Stimulated activated CD8-positive, alpha-beta memory T cell treated with anti-CD3 and anti-CD28 coated beads, Interleukin-4, amount 100 ng/mL, for 4 hours (primary cell): ENCODE data around the gene CLEC4F.
A peak's percentile ranks its signal among the peaks of the same experiment; 100 is the strongest.

Source experiments
- DNase-seq, 2 donors: peaks; one replicate each; pipeline ENCODE4 v3.0.0-alpha.2; 2020; ENCODE audit warnings: low read depth in 2 of 2, low spot score in 1 of 2

Gene CLEC4F, protein sequence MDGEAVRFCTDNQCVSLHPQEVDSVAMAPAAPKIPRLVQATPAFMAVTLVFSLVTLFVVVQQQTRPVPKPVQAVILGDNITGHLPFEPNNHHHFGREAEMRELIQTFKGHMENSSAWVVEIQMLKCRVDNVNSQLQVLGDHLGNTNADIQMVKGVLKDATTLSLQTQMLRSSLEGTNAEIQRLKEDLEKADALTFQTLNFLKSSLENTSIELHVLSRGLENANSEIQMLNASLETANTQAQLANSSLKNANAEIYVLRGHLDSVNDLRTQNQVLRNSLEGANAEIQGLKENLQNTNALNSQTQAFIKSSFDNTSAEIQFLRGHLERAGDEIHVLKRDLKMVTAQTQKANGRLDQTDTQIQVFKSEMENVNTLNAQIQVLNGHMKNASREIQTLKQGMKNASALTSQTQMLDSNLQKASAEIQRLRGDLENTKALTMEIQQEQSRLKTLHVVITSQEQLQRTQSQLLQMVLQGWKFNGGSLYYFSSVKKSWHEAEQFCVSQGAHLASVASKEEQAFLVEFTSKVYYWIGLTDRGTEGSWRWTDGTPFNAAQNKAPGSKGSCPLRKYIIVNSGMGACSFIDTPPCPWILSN

DNA sequence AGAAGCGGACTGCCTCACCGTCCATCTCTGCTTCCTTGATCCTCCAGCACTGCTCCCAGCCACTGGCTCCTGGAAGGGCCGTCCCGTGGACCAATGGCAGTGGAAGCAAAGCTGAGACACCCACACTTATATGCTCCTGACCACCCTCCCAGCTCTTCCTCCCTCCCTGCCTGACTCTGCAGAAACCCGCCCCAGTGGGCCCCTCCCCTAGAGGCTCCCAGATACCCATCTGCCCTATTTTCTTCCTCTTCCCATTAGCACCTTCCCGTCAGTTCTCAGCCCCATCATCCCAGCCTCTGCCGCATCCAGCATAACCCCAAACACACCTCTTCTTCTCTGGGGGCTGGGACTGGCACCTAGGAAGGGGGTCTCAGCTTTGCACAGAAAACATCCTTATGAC lies at the start of gene CLEC4F:
CLEC4F (minus strand) TSS at position 101 of the 400 bp plus-strand sequence; CDS start at position 25, 76 bp downstream.
- no peak for DNase-seq

DNA sequence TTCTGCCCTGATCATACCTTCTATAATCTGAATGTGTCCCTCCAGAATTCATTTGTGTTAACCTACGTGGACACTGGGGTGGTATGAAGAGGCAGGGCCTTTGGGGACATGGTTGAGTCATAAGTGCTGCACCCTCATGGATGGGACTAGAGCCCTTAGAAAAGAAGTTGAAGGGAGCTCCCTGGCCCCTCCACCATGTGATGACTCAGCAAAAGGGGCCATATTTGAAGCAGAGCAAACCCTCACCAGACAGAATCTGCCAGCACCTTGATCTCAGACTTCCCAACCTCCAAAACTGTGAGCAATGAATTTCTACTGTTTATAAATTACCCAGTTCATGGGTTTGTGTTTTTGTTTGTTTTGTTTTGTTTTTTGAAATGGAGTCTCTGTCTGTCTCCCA lies 48.6 kb upstream of the CLEC4F start:
- DNase-seq, result no peak

DNA sequence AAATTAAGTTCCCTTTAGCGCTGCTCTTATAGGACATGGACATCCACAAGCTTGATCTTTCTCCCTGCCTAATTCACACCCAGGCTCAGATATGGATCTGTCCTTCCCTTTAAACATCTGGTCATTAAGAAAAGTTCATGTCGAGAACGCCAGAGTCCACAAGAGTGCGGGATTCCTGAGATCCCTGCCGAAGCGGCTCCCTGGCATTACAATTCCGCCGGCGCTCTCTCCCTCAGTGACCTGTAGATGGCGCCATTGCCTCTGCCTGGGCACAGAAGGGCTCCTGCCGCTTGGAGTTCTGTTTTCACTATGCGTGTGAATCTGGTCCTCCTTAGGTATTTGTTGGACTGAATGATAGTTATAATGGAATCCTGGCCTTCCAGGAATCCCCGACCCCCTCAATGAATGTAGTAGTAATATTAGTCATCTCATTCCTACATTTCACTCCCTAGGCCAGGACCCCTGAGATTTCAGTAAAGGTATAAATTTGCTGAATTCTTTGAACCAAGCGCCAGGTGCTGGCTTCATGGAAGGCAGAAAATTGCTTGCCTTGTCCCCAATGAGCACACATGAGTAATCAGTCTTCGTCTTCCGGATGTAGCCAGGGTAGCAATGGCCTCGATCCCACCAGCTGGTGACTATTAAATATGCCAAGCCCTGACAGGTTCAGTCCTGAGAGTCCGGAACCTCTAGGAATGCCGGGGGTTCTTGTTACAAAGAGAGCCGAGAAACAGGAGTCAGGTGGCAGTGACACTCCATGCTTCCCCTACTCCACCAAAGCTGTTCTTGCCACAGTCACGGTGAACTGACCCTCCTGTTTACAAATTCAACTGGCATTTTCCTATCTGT lies 41.6 kb upstream of the CLEC4F start:
- peak; percentile 41 to 42 for DNase-seq

DNA sequence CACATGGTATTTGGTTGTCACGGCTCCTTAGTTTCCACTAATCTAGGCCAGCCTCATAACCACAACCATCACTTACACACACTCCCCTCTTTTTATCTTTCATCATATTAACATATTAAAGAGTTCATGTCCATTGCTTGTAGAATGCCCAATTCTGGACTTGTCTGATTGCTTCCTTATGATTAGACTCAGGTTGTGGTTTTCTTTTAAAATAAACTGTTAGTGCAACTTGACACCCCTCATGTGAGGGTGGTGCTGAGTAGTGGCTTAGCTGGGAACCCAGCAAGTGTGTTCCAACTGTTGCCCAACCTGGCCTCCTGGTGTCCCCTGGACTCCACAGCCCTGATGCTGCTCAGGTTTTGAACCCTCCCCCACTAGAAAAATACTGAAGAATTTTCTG lies 35.3 kb upstream of the CLEC4F start:
- no peak for DNase-seq

DNA sequence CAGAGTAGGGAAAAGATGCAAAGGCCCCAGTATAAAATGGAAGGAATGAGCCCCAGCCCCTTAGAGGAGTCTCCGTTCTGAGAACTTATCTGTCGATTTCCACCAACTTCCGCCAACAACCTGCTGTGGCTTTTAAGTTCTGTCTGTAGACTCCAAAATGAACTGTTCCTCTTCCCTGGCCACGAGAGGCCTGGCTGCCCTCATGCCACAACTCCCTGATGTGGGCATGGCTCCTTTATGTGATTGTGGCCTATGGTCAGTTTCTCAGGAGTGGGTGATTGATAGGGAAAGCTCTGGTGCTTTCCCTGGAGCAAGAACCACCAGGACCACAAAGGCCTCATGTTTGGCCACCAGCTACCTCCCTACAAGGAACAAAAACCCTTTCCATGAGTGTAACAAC lies 34.0 kb upstream of the CLEC4F start:
- DNase-seq, result no peak

DNA sequence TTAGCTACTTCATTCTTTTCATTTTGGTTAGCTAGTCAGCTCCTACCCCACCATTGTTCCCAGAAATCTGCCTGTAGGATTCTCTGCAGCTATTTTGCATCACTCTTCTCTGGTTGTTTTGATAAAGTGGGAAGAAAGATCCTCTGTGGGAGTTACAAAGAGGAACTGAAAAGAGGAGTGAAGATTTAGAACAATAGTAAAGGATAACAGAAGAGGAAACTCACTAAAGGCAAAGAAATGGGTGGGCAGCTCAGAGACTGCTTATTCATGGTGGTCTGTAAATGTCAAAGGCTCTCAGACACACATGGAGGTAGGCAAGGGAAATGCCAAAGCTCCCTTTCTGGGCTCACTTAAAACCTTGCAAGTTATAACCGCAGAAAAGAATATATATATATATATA lies 32.4 kb upstream of the CLEC4F start:
- DNase-seq, result no peak

DNA sequence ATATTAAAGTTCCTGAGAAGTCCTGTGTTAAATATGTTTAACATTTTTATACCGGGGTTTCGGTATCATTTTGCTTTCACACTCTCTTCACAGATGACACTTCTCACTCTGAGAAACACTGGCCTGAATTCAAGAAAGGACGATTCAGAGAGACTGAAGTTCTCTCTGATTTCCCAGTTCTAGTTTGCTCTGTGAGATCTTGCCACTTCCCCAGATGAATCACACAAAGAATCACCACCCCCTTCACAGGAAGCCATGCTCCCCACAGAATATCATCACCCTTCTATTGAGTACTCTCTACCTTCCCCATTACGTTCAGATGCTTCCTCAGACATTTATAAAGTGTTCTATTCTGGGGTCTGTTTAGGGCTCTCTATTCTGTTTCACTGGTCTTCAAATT lies 31.3 kb upstream of the CLEC4F start:
- peak in 1 of 2 donors; percentile 9 for DNase-seq

DNA sequence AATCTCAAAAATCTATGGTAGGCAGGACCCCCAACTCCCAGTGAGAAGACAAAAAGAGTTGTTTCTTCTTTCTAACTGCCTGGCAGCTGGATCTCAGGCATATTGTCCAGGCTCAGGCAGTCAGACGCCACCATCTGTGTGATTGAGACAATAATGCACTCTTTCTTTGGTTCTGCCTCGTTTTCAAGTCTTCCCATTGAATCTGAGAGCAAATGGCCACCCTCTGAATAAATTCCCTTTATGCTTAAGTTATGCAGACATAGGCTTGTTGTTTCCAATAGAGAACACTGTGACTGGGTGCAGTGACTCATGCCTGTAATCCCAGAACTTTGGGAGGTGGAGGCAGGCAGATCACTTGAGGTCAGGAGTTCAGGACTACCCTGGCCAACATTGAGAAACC lies 30.5 kb upstream of the CLEC4F start:
- DNase-seq, result no peak

DNA sequence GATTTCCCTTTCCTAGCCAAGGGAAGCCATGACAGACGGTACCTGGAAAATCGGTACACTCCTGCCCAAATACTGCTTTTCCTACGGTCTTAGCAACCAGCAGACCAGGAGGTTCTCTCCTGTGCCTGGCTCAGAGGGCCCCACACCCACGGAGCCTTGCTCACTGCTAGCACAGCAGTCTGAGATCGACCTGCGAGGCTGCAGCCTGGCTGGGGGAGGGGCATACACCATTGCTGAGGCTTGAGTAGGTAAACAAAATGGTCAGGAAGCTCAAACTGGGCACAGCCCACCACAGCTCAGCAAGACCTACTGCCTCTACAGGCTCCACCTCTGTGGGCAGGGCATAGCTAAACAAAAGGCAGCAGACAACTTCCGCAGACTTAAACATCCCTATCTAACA lies 22.0 kb upstream of the CLEC4F start:
- no peak for DNase-seq

DNA sequence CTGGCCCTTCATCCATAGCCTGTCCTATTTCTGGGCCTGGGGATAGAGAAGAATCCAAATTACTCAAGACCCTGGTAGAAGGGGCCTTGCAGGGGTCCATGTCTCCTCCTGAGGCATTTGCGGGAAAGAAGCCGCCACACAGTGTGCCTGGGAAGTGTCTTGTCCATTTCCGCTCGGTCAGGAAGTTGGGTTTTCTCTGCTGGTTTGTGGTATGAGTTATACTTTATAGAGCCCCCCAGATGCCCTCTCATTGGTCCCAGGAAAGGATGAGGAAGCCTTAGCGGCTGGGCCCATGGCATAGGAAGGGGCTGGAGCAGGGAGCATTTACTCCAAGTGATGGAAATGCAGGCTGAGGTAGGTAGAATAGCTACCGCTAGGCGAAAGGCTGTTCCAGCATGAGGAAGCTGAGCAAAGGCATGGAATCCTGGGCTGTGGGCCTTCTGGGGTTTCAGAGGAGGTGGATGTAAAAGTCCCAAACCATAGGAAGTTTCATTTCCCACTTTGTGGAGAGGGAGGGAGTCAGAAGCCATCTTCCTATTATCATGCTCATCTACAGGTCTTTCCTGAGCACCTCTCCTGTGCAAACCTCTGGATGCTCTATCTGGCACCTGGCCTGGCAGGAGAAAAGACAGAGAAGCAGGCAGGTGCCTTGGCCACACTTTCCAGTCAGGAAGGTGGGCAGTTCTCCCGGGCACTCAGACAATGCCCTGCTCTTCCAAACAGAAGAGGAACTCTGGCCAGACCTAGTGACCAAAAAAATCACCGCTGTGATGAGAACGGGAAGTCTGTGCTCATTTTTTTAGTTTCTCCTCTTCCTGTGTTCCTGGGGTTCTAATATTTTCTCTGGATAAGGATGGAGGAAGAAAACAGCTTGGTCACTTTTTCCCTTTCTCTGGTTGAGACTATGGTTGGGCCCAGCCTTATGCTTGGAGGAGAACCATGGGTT lies 17.9 kb upstream of the CLEC4F start:
- DNase-seq, result no peak

DNA sequence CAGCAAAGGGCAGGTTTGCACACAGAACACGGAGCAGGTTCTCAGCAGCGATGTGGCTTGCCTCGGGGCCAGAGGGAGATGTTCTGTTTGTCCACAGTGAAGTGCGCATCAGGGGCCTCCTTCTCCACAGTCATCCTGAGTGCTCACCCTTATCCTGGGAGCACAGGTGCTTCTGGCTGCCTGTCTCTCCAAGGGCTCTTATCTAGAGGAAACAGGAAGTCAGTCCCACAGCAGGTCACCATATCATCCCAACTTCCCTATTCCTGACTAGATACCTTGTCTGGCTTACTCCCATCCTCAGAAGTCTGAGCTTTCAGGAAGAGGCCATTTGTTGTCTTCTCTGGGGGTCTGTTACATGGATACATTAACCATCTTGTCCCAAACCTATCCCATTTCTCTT lies 15.2 kb upstream of the CLEC4F start, which contains the start of gene CD207:
CD207 (minus strand) TSS at position 174 of the 400 bp plus-strand sequence; CDS start at position 134, 40 bp downstream.
- DNase-seq, result no peak

DNA sequence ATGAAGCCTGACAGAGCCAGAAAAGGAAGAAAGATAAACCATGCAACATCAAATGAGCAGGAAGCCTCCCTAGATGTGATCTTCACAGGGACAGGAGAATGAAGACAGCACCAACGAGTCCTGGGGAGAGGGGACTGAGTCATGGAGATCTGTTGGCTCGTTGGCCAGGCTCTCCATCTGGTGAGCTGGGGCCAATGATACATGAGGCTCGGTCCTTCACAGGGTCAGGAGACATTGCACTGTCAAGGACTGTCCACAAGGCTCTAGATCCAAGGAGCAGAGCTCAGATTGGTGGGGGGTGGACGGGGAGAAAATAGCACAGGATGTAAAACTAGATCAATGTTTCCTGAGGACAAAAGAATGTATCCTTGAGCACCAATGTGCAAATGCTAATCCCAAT lies 14.5 kb upstream of the CLEC4F start:
- DNase-seq, result no peak

DNA sequence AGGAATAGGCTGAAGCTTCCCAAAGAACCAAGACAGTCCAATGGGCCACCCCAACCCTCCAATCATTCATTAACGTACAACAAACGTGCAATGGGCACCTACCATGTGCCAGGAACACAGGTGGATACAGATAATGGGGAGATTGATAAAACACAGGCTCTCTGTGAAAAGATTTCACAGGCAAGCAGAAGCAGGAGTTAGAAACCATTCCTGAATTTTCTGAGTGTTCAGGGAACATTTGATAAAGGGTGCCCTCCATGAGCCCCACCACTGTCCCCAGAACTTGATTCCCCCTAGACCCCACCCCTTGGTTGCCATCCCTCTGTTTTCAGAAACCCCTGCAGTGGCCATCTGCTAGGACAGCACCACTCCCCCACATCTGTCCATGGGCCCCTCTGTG lies 13.7 kb upstream of the CLEC4F start:
- DNase-seq, result no peak

DNA sequence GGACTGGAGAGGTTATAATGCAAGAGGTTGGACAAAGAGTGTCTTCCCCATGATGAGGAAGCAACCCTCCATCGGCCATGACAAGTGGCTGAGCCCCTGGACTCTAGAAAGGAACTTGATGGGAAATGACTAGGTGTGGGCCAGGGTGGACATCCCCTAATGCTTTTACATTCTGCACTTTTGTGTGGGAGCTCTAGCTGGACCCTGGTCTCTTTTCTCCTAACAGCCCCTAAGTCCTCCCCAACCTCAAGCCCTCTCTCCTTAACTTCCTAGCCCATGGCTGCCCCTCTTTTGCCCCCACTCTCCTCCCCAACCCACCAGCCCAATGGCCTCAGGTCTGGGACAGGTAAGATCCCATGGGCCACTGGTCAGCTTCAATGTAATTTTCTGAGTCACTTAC lies 12.8 kb upstream of the CLEC4F start:
- no peak for DNase-seq

DNA sequence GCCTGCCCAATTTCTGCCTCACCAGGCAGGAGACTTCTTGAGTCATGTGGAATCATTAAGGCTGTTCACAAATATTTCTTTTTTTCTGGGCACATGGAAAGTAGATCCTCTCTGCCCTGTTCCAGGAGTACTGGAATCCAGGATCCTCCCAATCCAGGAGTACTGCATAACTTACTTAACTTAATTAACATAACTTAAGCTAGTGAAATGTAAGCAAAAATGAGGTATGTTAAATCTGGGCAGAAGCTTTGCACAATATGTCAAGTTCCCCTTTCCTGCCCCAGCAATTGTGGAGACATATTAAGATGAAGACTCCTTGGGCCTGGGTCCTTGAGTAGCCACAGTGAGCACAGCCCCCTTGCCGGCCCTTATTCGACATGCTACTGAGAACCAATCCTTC lies 12.0 kb upstream of the CLEC4F start:
- no peak for DNase-seq

DNA sequence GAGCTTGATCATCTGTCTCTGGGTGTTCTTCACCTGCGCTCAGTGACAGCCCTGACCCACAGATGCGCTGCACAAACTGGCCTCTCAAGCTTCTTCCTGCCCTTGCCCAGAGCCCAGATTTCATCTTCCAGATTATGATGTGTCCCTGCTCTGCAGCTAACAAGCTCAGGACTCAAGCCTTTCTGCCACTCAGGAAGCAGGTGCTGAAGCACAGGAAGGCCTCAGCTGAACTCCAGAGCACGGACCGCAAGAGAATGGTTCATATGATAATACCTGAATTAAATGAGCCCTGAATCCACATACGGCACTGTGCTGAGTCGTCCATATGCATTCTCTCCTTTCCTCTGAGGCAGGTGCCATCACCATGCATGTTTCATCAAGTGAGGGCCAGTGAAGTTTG lies 11.5 kb upstream of the CLEC4F start:
- no peak for DNase-seq

DNA sequence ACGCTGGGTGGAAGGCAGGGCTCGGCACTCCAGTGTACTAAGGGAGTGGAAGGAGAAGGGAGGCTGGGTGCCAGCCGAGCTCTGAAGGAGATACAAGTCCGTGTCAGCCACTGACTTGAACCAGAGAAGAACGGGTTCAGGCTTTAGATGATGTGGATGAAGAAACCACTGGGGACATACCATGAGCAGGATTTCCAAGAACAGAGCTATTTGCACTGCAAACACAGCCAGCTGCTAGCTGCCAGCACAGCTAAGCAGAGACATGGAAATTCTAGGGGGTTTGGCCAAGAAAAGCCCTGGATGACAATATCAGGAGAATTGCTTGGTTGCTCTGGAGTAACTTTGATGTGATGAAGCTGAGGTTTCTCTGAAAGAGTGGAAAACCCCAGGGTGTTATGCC lies 10.0 kb upstream of the CLEC4F start:
- DNase-seq, result no peak

DNA sequence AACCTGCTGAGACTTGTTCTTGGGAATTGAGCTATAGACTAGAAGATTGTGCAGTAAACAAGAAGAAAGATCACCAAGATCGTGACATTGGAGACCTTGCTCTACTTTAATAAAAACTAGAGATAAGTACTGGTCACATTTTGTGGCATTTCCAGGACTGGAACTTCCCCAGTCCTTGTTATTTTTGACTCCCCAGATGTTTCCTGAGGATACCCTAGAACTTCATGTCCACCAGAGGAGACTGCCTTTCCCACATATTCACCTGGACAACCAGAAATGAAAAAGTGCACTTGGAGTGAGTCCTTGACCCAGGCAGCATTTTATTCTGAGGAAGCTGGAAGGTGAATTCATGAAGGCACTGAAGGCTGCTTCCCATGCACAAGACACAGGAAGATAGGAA lies 9.5 kb upstream of the CLEC4F start:
- no peak for DNase-seq

DNA sequence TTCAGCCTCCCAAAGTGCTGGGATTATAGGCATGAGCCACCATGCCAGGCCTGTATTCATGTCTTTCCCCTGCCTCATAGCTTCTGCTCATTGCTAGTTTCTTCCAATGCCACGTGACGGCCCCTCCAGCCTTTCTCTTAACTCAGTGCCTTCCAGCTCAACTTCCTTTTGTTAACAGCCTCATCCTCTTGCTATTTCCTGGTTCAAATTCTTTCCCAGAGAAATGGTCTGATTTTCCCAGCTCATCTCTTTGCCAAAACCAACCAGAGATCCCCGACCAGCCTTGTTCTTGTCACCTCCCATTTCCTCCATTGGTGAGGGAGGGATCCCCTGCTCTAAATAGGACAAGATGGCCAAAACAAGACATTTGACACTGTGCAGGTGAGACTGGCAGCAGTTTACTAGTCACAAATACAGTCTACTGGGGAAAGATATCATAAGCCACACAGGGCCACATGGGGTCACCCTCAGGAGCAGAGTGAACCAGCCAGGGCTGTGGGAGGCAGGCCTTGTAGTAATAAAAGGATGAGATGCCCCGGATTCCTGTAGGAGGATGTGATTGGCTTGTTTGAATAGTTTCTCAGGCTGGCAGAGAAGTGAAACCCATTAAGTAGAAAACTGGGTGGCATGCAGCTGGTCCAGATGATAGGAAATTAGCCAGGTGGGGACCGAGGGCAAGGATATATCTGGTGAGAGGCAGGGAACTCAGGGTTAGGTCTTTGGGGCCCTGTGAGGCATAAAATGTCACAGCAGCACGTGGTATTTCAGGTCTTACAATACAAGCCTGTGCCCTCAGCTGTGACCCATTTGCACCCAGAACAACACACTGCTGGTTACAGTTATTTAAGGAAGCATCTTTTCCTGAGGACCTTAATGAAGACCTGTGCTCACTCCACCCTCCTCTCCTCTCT lies 8.8 kb upstream of the CLEC4F start:
- no peak for DNase-seq

DNA sequence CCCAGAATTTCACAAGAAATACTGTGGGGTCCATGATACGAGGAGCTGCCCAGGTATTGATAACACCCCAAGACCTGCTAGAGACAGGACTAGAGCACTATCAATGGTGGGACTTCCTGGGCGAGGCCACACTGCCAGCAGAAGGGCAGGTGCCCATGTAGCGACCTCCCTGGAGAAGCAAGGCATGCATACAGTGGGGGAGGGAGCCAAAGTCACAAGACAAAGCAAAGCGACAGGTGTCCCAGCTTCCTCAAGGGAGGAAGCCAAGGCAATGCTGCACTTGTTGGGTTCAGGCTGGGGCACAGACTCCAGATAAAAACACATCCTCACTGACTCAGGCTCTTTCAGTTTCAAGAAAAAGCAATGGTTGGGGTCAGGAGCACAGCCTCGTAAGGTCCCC lies 7.7 kb upstream of the CLEC4F start:
- no peak for DNase-seq
